HuH-7.5 (cell line): ENCODE data around the gene TENM4.

Experiments
- DNase-seq: peaks from one replicate; pipeline ENCODE4 v3.0.0; 2011; ENCODE audit warnings: low spot score

Gene TENM4

DNA sequence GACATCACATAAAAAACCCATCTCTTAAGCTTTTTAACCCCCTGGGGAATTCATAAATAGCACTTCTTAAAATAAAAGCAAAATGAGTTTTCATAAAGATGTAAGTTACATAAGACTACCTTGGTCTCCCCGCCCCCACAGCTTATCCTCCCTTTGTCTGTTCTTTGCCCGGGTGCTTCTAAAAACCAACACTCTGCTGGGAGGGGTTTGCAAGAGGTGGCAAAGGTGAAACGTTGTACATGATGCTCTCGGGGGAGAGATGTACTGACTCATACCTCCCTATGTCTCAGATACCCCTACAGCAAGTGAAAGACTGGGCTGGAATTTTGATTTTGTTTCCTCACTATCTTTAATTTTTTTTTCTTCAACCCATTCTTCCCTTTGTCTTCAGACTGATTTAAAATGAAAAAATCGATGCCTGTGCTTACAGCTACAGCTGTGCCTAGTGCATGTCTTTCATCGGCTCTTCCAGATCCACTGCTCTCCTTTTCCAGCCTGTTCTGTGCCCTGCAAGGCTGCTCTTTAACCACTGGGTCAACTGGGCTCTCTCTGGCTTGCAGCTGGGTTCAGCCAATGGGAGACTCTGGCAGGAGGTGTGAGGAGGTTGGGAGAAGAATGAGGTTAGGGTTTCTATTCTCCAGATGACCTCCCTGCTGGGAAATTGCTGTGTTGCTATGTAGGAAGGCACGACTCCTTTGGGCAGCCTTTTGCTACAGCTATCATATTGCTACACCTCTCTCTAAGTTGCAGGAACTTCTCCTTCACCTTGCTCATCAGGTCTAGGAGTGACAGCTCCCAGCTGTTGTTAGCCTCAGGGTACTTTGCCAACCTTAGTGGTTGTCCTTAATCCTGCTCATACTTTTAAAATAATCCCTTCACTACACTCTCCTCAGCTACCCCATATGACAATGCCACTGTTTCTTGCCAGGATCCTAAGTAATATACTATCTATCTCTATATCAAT lies 266.5 kb downstream of the TENM4 start:
- DNase-seq = no peak

DNA sequence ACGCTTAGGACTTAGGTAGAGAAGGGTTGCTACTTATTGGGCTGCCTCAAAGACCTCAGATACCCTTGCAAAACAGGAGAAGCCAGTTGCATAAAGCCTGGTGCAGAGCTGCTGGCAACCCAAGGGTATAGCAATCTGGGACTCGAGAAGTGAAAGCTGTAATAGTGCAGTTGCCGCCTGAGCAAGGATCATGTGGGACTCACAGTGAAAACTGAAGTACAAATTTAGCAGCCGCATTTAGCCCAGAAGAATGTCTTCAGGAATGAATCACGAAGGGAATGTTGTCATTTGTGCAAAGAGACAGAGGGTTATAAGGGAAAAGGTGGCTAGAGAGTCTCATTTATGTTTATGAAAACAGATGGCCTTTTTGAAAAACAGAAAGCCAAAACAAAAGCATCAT lies 267.2 kb downstream of the TENM4 start:
- no peak for DNase-seq

DNA sequence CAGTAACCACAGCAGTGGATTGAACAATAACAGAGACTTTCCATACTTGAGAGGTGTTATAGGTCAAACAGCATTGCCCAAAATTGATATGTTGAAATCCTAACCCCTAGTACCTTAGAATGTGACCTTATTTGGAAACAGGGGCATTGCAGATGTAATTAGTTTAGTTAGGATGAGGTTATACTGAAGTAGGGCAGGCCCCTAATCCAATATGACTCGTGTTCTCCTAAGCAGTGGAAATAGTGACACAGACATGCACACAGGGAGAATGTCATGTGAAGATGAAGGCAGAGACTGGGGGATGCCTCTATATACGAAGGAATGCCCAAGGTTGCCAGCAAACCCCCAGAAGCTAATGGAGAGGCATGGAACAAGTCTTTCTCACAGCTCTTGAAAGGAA lies 270.5 kb downstream of the TENM4 start:
- DNase-seq = no peak

DNA sequence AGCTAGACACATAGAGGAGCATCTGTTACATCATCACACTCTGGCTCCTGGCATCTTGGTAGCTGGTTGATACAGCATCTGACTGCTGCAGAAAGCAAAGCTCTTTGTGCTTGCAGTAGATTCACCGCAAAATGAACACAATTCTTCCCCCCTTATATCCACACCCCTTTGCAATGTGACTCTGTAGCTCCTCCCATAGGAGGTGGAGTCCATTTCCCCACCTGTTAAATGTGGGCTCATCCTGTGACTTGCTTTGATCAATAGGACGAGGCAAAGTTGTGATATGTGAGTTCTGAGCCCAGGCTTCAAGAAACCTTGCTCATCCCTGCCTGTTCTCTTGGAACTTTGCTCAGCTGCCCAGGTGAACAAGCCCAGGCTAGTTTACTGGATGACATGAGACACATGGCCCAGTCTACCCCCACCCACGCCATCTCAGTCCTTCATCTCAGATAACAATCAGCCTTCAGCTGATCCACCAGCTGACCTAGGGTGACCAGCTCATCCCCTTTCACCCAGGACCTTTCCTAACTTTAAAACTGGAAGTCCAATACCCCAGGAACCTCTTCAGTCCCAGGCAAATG lies 272.2 kb downstream of the TENM4 start:
- no peak for DNase-seq

GRCh38 chr11:79167510-79168188 lies 273.2 kb downstream of the TENM4 start:
- no peak for DNase-seq

DNA sequence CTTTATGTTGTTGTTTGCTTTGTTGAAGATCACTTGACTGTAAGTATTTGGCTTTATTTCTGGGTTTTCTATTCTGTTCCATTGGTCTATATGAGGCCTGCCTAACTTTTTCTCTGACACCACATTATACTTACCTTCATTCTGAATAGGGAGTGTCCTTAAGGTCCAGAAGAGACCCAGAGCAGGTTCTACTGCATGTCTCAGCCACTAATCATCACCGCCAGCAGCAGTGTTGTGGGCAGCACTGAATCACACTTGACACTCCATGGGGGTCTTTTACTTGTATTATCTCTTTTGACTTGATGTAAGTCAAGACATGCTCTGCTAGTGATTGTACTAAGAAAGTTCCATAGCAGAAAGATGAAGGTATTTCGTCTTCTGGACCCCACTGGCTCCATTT lies 274.9 kb downstream of the TENM4 start:
- no peak for DNase-seq

DNA sequence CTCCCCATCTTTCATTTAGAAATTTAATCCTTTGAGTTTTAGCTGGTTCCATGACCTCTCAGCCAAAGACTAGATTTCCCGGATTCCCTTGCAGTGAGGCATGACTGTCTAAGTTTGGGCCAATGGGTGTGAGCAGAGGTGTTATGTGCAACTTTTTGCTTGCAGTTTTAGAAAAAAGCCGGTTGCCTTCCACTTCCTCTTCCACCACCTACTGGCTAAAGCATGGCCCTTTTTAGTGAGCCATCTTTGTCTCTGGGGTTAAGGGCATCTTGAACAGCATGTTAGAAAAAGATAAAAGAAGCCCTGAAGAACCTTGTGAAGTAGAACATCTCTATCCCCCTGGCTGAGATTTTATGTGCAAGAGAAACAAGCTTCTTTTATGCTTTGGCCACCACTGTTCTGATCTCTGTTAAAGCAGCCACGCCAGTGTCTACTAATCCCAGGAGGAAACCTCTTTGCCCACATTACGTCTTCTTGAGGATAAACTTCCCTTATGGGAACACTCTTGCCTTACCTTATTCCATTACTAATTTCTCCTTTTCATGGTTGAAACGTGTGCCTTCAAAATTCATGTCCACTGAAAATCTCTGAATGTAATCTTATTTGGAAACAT lies 279.9 kb downstream of the TENM4 start:
- no peak for DNase-seq

GRCh38 chr11:79159657-79160450 lies 281.0 kb downstream of the TENM4 start:
- DNase-seq = no peak

GRCh38 chr11:79157738-79158137 lies 283.1 kb downstream of the TENM4 start:
- DNase-seq = no peak

GRCh38 chr11:79156031-79156430 lies 284.8 kb downstream of the TENM4 start:
- DNase-seq = no peak

- DNase-seq = no peak
Observed at GRCh38 chr11:79155237-79155636, 285.6 kb downstream of the TENM4 start.

DNA sequence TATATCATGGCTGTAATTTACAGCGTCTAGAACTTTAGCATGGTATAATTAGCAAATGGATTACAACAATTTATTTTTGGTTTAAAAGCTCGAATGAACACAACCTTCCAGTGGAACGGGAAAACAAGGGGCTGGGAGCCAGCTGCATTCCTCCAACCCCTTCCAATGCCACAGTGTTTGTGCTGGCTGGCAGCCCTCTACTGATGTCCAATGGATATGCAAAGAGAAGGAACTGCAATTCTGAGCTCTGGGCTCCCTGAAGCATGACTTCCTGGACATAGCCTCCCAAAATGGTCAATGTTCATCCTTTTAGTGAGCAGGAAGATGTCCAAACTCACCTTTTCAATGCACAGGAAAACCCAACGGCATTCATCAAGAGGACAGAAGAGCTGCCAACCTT lies 288.3 kb downstream of the TENM4 start:
- DNase-seq = no peak

DNA sequence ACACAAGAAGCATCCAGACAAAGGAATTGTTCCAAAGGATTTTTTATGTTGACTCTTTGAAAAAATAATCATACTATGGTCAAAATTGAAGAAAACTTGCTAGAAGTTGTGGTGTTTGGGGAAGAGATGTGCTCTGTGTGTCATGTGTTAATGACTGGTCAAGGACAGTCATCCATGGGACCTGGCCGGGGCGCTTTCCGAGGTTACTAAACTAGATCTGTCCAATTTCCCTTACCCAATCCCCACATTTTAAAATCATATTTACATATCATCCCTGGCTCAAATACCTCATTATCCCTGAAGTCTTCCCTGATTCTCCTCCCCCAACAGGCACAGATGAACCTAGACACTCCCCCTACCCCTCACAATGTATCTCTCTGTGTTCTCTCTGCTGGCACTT lies 289.4 kb downstream of the TENM4 start:
- no peak for DNase-seq

DNA sequence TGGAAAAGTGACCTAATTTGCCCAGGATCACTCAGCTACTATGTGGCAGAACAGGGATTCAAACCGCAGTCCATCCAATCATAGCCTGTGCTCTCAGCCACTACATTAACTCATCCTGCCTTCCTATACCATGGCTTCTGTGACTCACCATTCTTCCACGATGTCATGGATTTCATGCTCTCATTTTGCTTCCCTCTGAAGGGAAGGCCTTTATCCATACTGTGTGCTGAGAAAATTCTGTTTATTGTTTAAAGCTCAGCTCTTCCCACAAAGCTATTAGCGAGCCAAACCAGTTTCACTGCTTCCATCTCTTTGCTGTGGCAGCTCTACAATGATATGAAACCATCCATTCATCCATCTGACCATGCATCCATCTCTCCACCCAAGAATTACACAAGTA lies 289.9 kb downstream of the TENM4 start:
- no peak for DNase-seq

GRCh38 chr11:79150320-79150719 lies 290.5 kb downstream of the TENM4 start:
- no peak for DNase-seq

DNA sequence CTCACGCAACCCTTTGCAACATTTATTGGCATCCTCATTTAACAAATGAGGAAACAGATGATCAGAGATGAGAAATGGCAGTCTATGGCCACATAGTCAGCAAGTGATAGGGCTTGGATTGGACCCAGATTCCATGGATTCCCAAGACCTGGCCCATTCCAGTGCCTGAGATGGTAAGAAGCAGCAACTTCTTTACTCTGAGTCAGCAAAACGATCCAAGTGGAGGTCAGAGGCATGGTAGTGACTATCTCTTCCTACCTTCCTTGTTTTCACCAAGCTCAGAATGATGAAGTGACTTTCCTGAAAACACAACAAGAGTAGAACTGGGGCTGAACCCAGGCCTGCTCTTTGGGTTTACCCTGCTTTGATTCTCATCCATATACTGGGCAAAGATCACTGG lies 293.1 kb downstream of the TENM4 start:
- no peak for DNase-seq

- no peak for DNase-seq
Observed at GRCh38 chr11:79147011-79147410, 293.8 kb downstream of the TENM4 start.

DNA sequence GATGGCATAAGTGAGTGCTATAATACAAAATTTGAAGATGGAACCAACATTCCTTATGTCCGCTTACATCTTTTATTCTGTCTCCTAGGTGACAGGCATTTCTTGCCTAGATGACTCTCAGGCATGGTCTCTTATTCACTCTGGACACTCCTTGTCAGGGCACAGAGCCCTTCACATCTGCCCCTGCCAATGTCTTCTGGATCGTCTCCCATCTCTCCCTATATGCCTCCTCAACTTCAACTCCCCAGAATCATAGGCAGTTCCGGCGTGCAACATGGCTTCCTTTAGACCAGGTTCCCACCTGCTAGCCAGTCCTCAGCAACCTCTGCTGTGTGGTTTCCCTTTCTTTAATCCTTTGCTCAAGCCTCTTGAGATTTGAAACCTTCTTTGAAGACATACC lies 300.9 kb downstream of the TENM4 start:
- no peak for DNase-seq

GRCh38 chr11:79129702-79130101 lies 311.1 kb downstream of the TENM4 start:
- DNase-seq = no peak

GRCh38 chr11:79128291-79128690 lies 312.5 kb downstream of the TENM4 start:
- no peak for DNase-seq

- DNase-seq = no peak
Observed at GRCh38 chr11:79122759-79123158, 318.1 kb downstream of the TENM4 start.

- no peak for DNase-seq
Observed at GRCh38 chr11:79121351-79121750, 319.5 kb downstream of the TENM4 start.
